ENCODE measurements around the gene MICALL1.

- TF ChIP-seq RAD51 (IDR thresholded peaks at IDR 0.05; ENCODE audit: borderline replicate concordance, low read depth) (no peak), CTCF (IDR thresholded peaks at IDR 0.05 in 2 of 3, conservative IDR thresholded peaks at IDR 0.05 in 1 of 3; ENCODE audit: insufficient read depth in 2 of 3, low read depth in 1 of 3, low read length in 3 of 3) (no peak), POLR2AphosphoS5 (IDR thresholded peaks at IDR 0.05; ENCODE audit: control insufficient read depth, insufficient read depth, low read depth, low read length) (no peak), TBP (optimal IDR thresholded peaks at IDR 0.05; ENCODE audit: low read depth, low read length) (no peak), BCLAF1 (IDR thresholded peaks at IDR 0.05; ENCODE audit: borderline replicate concordance in 1 of 2, control insufficient read depth in 1 of 2, low read depth in 2 of 2, low read length in 1 of 2) (no peak), SNRNP70 (optimal IDR thresholded peaks at IDR 0.05; ENCODE audit: low read depth, low read length) (no peak), ZNF133 (CRISPR knock-in tag; IDR thresholded peaks at IDR 0.05) (no peak), TAF1 (IDR thresholded peaks at IDR 0.05; ENCODE audit: control insufficient read depth, extremely low read depth, insufficient read depth, low read length, severe bottlenecking) (no peak), KLF6 (CRISPR knock-in tag; IDR thresholded peaks at IDR 0.05; ENCODE audit: borderline replicate concordance) (no peak), TCF7 (IDR thresholded peaks at IDR 0.05; ENCODE audit: borderline replicate concordance) (no peak), DMBX1 (CRISPR knock-in tag; IDR thresholded peaks at IDR 0.05; ENCODE audit: borderline replicate concordance) (no peak), CREB5 (CRISPR knock-in tag; IDR thresholded peaks at IDR 0.05) (no peak), ELK1 (CRISPR knock-in tag; IDR thresholded peaks at IDR 0.05) (no peak)
These were observed 9.2 kb upstream of the MICALL1 start for GRCh38 chr22:37896939-37897338.

All from K562 (cell line).